Left lung (tissue), 10 donors: Measurements from ENCODE around the gene SLC17A7. TPM values are rescaled to one million over a fixed set of nuclear protein-coding genes. Genes with fewer than 3 reads are reported as not detected.

Experiments
- ATAC-seq: fragments of 200-7000 bp; cut with Tn5 transposase; one replicate; pipeline ENCODE4 v1.9.1; 2020; ENCODE audit warnings: moderate library complexity
- DNase-seq, 4 donors: peaks; one replicate each; pipeline ENCODE4 v3.0.0-alpha.2; 2013 to 2020
- H3K27ac ChIP-seq, 2 donors: fragments of 200-600 bp; sonication (generic) in 1 of 2; one replicate each; pipeline versions ENCODE4 v1.5.0 to v1.8.0; 2020 to 2021
- H3K27me3 ChIP-seq, 2 donors: fragments of 200-600 bp; sonication (generic) in 1 of 2; one replicate each; pipeline versions ENCODE4 v1.5.0 to v1.8.0; 2020 to 2021
- H3K36me3 ChIP-seq, 2 donors: fragments of 200-600 bp; sonication (generic) in 1 of 2; one replicate each; pipeline versions ENCODE4 v1.5.0 to v1.8.0; 2020 to 2021
- H3K4me1 ChIP-seq, 2 donors: fragments of 200-600 bp; one replicate each; pipeline ENCODE4 v1.8.0; 2021
- H3K4me3 ChIP-seq, 2 donors: fragments of 200-600 bp; sonication (generic) in 1 of 2; one replicate each; pipeline versions ENCODE4 v1.5.0 to v1.8.0; 2020 to 2021; ENCODE audit warnings: mild to moderate bottlenecking in 1 of 2
- H3K9me3 ChIP-seq, 2 donors: fragments of 200-600 bp; sonication (generic) in 1 of 2; one replicate each; pipeline versions ENCODE4 v1.5.0 to v1.8.0; 2020 to 2021
- intact Hi-C, 2 donors: fragments of 100-400 bp; cut with DNase I; formaldehyde crosslinking; loops; one replicate each; pipeline versions ENCODE4 v1.11.2 to v1.14.2; 2022
- polyA plus RNA-seq, 6 donors: library from polyadenylated mRNA; unstranded; fragments of 120-200 nt; gene quantifications; one replicate each; pipeline ENCODE4 v1.2.1, GENCODE V29; 2013; ENCODE audit not compliant: insufficient read length in 6 of 6
- total RNA-seq, 2 donors: library from RNA; stranded (reverse); fragmentation: NEBNext Ultra II Directional; extraction: Animal tissue kit (Norgen Biotek cat#: 25700); gene quantifications; one replicate each; pipeline ENCODE4 v1.2.1, GENCODE V29; 2021
- TF ChIP-seq, protein P1 (sequence below), 2 donors: fragments of 200-600 bp; sonication (generic) in 1 of 2; IDR thresholded peaks; one replicate each; pipeline versions ENCODE4 v1.5.0 to v1.8.0; 2021; ENCODE audit warnings: antibody characterized with exemption in 2 of 2
- donor health status: DM: no; HTN: yes; CAD: no.
- donor health status: DM: no; HTN: no; CAD: no.

The SLC17A7 gene
- total and polyA plus RNA-seq, 8 donors, result 0.21 to 0.70 (median 0.33) TPM

DNA sequence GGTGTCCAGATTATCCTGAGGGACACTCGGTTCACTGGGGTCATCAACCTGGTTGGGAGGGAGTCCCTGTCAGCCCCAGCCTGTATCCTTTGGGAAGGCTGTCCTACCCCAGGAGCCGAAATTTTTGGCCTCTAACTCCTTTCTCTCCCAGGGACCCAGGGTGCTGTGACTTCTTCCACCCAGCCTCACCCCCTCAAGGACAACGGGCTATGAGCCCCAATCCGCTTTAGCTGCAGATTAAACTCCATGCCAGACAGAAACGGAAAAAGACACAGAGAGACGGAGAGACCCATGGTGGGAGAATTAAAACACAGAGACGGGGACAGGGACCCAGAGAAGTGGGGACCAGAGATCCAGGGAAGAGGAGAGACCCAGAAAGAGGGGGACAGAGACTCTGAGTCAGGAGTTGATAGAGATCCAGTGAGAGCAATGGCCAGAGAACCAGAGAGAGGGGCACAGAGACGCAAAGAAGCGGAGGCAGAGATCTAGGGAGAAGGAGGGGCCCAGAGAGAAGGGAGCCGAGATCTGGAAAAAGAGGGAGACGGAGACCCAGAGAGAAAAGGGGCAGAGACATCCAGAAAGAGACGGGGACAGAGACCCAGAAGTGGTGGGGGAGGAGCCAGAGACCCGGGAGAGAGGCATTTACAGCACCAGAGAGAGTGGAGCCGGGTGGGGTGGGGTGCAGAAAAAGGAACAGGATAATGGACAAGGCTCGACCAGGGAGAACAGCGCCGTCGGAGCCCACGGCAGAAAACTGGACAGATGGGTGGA lies 703 bp downstream of the SLC17A7 start:
- Histone ChIP-seq H3K4me3 (no peak overlapping the region), H3K4me1 (peaks cover 0 to 37% of the 10 kb centered on the region in 2 donors), H3K27me3 (peaks cover 53 to 72% of the 10 kb centered on the region in 2 donors), H3K9me3 (no peaks in the 10 kb centered on the region), H3K27ac (no peak overlapping the region), H3K36me3 (no peaks in the 10 kb centered on the region)
- intact Hi-C loops, result loop anchor here in 1 of 2 donors (5.0 kb wide), 1 partner anchor 48 kb away; no protein-coding TSS in a partner anchor
- ATAC-seq (no peak), DNase-seq (no peak)
- TF ChIP-seq, protein P1, sequence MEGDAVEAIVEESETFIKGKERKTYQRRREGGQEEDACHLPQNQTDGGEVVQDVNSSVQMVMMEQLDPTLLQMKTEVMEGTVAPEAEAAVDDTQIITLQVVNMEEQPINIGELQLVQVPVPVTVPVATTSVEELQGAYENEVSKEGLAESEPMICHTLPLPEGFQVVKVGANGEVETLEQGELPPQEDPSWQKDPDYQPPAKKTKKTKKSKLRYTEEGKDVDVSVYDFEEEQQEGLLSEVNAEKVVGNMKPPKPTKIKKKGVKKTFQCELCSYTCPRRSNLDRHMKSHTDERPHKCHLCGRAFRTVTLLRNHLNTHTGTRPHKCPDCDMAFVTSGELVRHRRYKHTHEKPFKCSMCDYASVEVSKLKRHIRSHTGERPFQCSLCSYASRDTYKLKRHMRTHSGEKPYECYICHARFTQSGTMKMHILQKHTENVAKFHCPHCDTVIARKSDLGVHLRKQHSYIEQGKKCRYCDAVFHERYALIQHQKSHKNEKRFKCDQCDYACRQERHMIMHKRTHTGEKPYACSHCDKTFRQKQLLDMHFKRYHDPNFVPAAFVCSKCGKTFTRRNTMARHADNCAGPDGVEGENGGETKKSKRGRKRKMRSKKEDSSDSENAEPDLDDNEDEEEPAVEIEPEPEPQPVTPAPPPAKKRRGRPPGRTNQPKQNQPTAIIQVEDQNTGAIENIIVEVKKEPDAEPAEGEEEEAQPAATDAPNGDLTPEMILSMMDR (IDR thresholded peaks at IDR 0.05), result no peak

DNA sequence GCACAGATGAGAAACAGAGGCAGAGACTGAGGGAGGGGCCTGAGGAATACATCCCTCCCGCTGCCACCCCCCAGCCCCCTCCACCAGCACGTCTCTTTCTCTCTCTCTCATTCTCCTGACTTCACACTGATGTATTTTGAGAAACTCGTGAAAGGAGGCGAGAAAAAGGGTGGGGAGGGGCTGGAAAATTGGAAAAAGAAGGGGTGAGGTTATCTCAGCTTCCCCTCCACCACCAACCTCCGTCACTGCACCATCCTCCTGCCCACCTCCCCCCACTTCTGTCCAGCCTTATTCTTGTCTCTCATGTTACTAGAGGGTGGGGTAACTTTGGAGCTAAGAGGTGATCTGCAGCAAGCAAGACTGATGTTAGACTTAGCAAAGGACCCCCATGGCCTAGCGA lies 1.5 kb downstream of the SLC17A7 start:
- intact Hi-C loops, result loop anchor here in 1 of 2 donors (5.0 kb wide), 1 partner anchor 48 kb away; no protein-coding TSS in a partner anchor
- ATAC-seq (no peak), DNase-seq (no peak)
- H3K4me1 ChIP-seq, result peaks cover 0 to 29% of the 10 kb centered on the region in 2 donors
- TF ChIP-seq, protein P1 (IDR thresholded peaks at IDR 0.05), result no peak
- peaks cover 60 to 80% of the 10 kb centered on the region in 2 donors for H3K27me3 ChIP-seq
- no peaks in the 10 kb centered on the region for H3K9me3 ChIP-seq
- no peaks in the 10 kb centered on the region for H3K36me3 ChIP-seq
- no peak overlapping the region for H3K4me3 ChIP-seq
- H3K27ac ChIP-seq, result no peak overlapping the region

DNA sequence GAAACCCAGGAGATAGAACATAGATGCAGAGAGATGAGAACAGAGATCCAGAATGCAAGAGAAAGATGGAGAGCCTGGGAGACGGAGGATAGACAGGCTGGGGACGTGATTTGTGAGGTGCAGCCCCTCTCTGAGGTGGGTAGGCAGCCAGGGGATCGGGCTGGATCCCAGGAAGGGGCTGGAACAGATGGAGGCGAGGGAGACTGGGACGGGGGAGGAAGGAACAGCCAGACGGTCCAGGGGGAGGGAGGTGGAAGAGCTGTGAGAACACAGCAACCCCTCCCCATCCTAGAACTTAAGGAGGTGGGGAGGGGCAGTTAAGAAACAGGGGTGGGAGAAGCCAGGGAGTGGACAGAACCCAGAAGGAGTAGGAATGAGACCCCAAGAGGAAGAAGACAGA lies 3.1 kb downstream of the SLC17A7 start:
- no peak overlapping the region for H3K27ac ChIP-seq
- no peak overlapping the region for H3K4me3 ChIP-seq
- H3K36me3 ChIP-seq, result no peaks in the 10 kb centered on the region
- no peaks in the 10 kb centered on the region for H3K9me3 ChIP-seq
- H3K4me1 ChIP-seq, result peaks cover 0 to 21% of the 10 kb centered on the region in 2 donors
- H3K27me3 ChIP-seq, result peaks cover 73 to 96% of the 10 kb centered on the region in 2 donors
- intact Hi-C loops, result no loop called here
- TF ChIP-seq, protein P1 (IDR thresholded peaks at IDR 0.05), result no peak
- ATAC-seq (no peak), DNase-seq (no peak)

DNA sequence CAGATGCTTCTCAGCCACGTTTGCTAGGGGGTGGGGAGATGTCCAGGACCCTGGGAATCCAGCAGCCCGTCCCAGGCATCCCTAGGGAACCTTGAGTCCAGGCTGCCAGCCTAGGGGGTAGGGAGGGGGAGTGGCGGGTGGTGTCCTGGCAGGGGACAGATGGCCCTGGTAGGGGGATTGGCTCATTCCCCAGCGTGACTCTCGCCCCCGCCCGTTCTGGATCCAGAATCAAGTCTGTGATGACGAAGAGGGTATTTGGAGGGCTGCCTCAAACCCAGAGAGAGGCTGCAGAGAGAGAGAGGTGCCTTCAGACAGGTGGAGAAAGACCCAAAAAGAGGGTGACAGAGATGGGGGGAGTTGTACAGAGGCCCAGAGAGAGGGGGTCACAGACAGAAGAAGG lies 4.1 kb downstream of the SLC17A7 start:
- H3K27me3 ChIP-seq, result peaks cover 83 to 100% of the 10 kb centered on the region in 2 donors

More for the DNA sequence above, 4.1 kb downstream of the SLC17A7 start:
- Histone ChIP-seq H3K27ac (no peak overlapping the region), H3K4me3 (no peak overlapping the region), H3K4me1 (peaks cover 0 to 18% of the 10 kb centered on the region in 2 donors), H3K9me3 (no peaks in the 10 kb centered on the region), H3K36me3 (no peaks in the 10 kb centered on the region)
- DNase-seq, result peak in 1 of 4 donors; percentile 34
- TF ChIP-seq, protein P1 (IDR thresholded peaks at IDR 0.05), result no peak
- ATAC-seq, result no peak
- intact Hi-C loops, result no loop called here
